ENCODE measurements around the gene TMCC3. TPM values are rescaled to one million over a fixed set of nuclear protein-coding genes. Genes with fewer than 3 reads are reported as not detected.

The TMCC3 gene
- polyA plus RNA-seq, 1 experiment: 0.29 TPM

- ChIA-PET CTCF (no interaction called here), POLR2A (no interaction called here)
- Histone ChIP-seq H3K27me3 (ENCODE audit: control insufficient read depth, insufficient read depth, low read length) (peaks cover 21% of the 10 kb centered on the region), H3K4me3 (ENCODE audit: low read depth, low read length) (no peak overlapping the region), H3K27ac (ENCODE audit: low read depth, low read length) (no peak overlapping the region), H3K9me3 (ENCODE audit: control insufficient read depth, insufficient read depth, low read length) (no peaks in the 10 kb centered on the region)
- no peak for TF ChIP-seq CTCF (IDR thresholded peaks at IDR 0.05; ENCODE audit: low read depth, low read length)
- no peak for DNase-seq (ENCODE audit: low read depth, low spot score)
These were observed 37.5 kb upstream of the TMCC3 start for GRCh38 chr12:94687891-94688290.

GRCh38 chr12:94686834-94687628 is 36.7 kb upstream of the TMCC3 start:
- ChIA-PET CTCF (no interaction called here), POLR2A (no interaction called here)
- TF ChIP-seq CTCF (IDR thresholded peaks at IDR 0.05; ENCODE audit: low read depth, low read length): no peak

GRCh38 chr12:94684416-94685142 is 34.2 kb upstream of the TMCC3 start:
- no peaks in the 10 kb centered on the region for H3K9me3 ChIP-seq (ENCODE audit: control insufficient read depth, insufficient read depth, low read length)
- H3K27ac ChIP-seq (ENCODE audit: low read depth, low read length): no peak overlapping the region
- peaks cover 11% of the 10 kb centered on the region for H3K27me3 ChIP-seq (ENCODE audit: control insufficient read depth, insufficient read depth, low read length)
- CTCF ChIA-PET: no interaction called here
- POLR2A ChIA-PET: no interaction called here
- TF ChIP-seq CTCF (IDR thresholded peaks at IDR 0.05; ENCODE audit: low read depth, low read length): no peak
- DNase-seq (ENCODE audit: low read depth, low spot score): no peak
- H3K4me3 ChIP-seq (ENCODE audit: low read depth, low read length): no peak overlapping the region

More at GRCh38 chr12:94686834-94687628, 36.7 kb upstream of the TMCC3 start:
- H3K4me3 ChIP-seq (ENCODE audit: low read depth, low read length): no peak overlapping the region
- H3K27me3 ChIP-seq (ENCODE audit: control insufficient read depth, insufficient read depth, low read length): peaks cover 21% of the 10 kb centered on the region
- no peaks in the 10 kb centered on the region for H3K9me3 ChIP-seq (ENCODE audit: control insufficient read depth, insufficient read depth, low read length)
- H3K27ac ChIP-seq (ENCODE audit: low read depth, low read length): no peak overlapping the region
- no peak for DNase-seq (ENCODE audit: low read depth, low spot score)

- CTCF ChIA-PET: interaction anchor here (0.7 kb wide), 1 partner anchor 1319 kb away, joined by 5 read pairs; no protein-coding TSS in a partner anchor
- no peaks in the 10 kb centered on the region for H3K27me3 ChIP-seq (ENCODE audit: control insufficient read depth, insufficient read depth, low read length)
- no peak for DNase-seq (ENCODE audit: low read depth, low spot score)
- POLR2A ChIA-PET: no interaction called here
- no peaks in the 10 kb centered on the region for H3K9me3 ChIP-seq (ENCODE audit: control insufficient read depth, insufficient read depth, low read length)
- H3K27ac ChIP-seq (ENCODE audit: low read depth, low read length): no peak overlapping the region
- no peak overlapping the region for H3K4me3 ChIP-seq (ENCODE audit: low read depth, low read length)
- no peak for TF ChIP-seq CTCF (IDR thresholded peaks at IDR 0.05; ENCODE audit: low read depth, low read length)
These were observed 29.3 kb upstream of the TMCC3 start for GRCh38 chr12:94679554-94680195.

GRCh38 chr12:94678849-94679248 is 28.5 kb upstream of the TMCC3 start:
- DNase-seq (ENCODE audit: low read depth, low spot score): no peak
- no peak for TF ChIP-seq CTCF (IDR thresholded peaks at IDR 0.05; ENCODE audit: low read depth, low read length)
- Histone ChIP-seq H3K9me3 (ENCODE audit: control insufficient read depth, insufficient read depth, low read length) (no peaks in the 10 kb centered on the region), H3K4me3 (ENCODE audit: low read depth, low read length) (no peak overlapping the region), H3K27me3 (ENCODE audit: control insufficient read depth, insufficient read depth, low read length) (no peaks in the 10 kb centered on the region), H3K27ac (ENCODE audit: low read depth, low read length) (no peak overlapping the region)
- ChIA-PET CTCF (no interaction called here), POLR2A (no interaction called here)

All from AG04450 (cell line).